ENCODE results near the gene EBNA1BP2.

DNA sequence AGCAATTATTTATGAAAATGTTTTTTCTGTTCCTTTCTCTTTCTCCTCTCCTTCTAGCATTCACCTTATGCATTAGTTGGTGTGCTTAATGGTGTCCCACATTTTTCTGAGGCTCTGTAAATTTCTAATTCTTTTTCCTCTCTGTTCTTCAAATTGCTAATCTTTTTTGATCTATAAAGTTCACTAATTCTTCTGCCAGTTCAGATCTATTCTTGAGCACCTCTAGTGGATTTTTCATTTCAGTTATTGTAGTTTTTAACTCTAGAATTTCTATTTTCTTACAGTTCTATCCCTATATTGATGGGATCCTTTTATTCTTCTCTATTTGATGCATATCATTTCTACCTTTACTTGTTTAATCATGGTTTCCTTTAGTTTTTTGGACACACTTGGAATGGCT, 22.4 kb upstream of the EBNA1BP2 start:
- TF ChIP-seq, protein P1, sequence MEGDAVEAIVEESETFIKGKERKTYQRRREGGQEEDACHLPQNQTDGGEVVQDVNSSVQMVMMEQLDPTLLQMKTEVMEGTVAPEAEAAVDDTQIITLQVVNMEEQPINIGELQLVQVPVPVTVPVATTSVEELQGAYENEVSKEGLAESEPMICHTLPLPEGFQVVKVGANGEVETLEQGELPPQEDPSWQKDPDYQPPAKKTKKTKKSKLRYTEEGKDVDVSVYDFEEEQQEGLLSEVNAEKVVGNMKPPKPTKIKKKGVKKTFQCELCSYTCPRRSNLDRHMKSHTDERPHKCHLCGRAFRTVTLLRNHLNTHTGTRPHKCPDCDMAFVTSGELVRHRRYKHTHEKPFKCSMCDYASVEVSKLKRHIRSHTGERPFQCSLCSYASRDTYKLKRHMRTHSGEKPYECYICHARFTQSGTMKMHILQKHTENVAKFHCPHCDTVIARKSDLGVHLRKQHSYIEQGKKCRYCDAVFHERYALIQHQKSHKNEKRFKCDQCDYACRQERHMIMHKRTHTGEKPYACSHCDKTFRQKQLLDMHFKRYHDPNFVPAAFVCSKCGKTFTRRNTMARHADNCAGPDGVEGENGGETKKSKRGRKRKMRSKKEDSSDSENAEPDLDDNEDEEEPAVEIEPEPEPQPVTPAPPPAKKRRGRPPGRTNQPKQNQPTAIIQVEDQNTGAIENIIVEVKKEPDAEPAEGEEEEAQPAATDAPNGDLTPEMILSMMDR (IDR thresholded peaks at IDR 0.05): no peak
- TF ChIP-seq POLR2A (IDR thresholded peaks at IDR 0.05): no peak

Data from uterus (tissue), 2 donors.